ENCODE data around the gene CD99. TPM values are rescaled to one million over a fixed set of nuclear protein-coding genes. Genes with fewer than 3 reads are reported as not detected.
A peak's percentile ranks its signal among the peaks of the same experiment; 100 is the strongest.
"Not testable (repeated sequence)": the region's sequence is repeated elsewhere in the genome, so short reads cannot be mapped to it uniquely, and the experiment has no call there.

CD99 gene
- total RNA-seq, 4 donors from 2014 or later: 162 to 192 (median 179) TPM

- 85% methylated on average over 5 of the region's 5 CpGs for WGBS
- peaks cover 16% of the 10 kb centered on the region for H3K4me1 ChIP-seq
- no peaks in the 10 kb centered on the region for H3K9me3 ChIP-seq
- no peak overlapping the region for H3K4me3 ChIP-seq
- TF ChIP-seq POLR2A (IDR thresholded peaks at IDR 0.05) (no peak), CTCF (IDR thresholded peaks at IDR 0.05) (no peak), EP300 (IDR thresholded peaks at IDR 0.05) (no peak), POLR2AphosphoS5 (IDR thresholded peaks at IDR 0.05) (no peak)
- H3K36me3 ChIP-seq: no peaks in the 10 kb centered on the region
- DNase-seq (ENCODE audit: low spot score in 2 of 2): no peak
- H3K27me3 ChIP-seq: no peaks in the 10 kb centered on the region
- H3K27ac ChIP-seq: peak overlapping the region; percentile 24
Measured at GRCh38 chrX:2765549-2765830, 74.4 kb downstream of the CD99 start.

GRCh38 chrX:2766906-2767305 lies 75.8 kb downstream of the CD99 start:
- H3K36me3 ChIP-seq: no peaks in the 10 kb centered on the region
- no peaks in the 10 kb centered on the region for H3K9me3 ChIP-seq
- DNase-seq (ENCODE audit: low spot score in 2 of 2): no peak
- TF ChIP-seq EP300 (IDR thresholded peaks at IDR 0.05) (no peak), CTCF (IDR thresholded peaks at IDR 0.05) (no peak), POLR2AphosphoS5 (IDR thresholded peaks at IDR 0.05) (no peak), POLR2A (IDR thresholded peaks at IDR 0.05) (no peak)
- no peak overlapping the region for H3K4me3 ChIP-seq
- peaks cover 16% of the 10 kb centered on the region for H3K4me1 ChIP-seq
- peak overlapping the region; percentile 72 for H3K27ac ChIP-seq
- WGBS: 74% methylated on average over 11 of the region's 11 CpGs
- no peaks in the 10 kb centered on the region for H3K27me3 ChIP-seq

GRCh38 chrX:2767631-2768455 lies 76.7 kb downstream of the CD99 start:
- H3K36me3 ChIP-seq: no peaks in the 10 kb centered on the region
- DNase-seq (ENCODE audit: low spot score in 2 of 2): peak; percentile 88 to 89
- TF ChIP-seq EP300 (IDR thresholded peaks at IDR 0.05) (no peak), POLR2AphosphoS5 (IDR thresholded peaks at IDR 0.05) (peak in 1 of 3 donors; percentile 18)
- no peak overlapping the region for H3K4me3 ChIP-seq
- no peaks in the 10 kb centered on the region for H3K27me3 ChIP-seq
- 36% methylated on average over 21 of the region's 25 CpGs for WGBS
- H3K9me3 ChIP-seq: no peaks in the 10 kb centered on the region
- peaks cover 16% of the 10 kb centered on the region for H3K4me1 ChIP-seq
- H3K27ac ChIP-seq: peak overlapping the region; percentile 72

- H3K9me3 ChIP-seq: no peaks in the 10 kb centered on the region
- DNase-seq (ENCODE audit: low spot score in 2 of 2): no peak
- H3K27ac ChIP-seq: no peak overlapping the region
- no peak overlapping the region for H3K4me3 ChIP-seq
- H3K27me3 ChIP-seq: no peaks in the 10 kb centered on the region
- peaks cover 16% of the 10 kb centered on the region for H3K4me1 ChIP-seq
- H3K36me3 ChIP-seq: peaks cover 5% of the 10 kb centered on the region
- WGBS: 100% methylated on average over 1 of the region's 1 CpG
- no peak for TF ChIP-seq POLR2A (IDR thresholded peaks at IDR 0.05)
- TF ChIP-seq CTCF (IDR thresholded peaks at IDR 0.05): no peak
- TF ChIP-seq POLR2AphosphoS5 (IDR thresholded peaks at IDR 0.05): no peak
- TF ChIP-seq EP300 (IDR thresholded peaks at IDR 0.05): no peak
Measured at GRCh38 chrX:2769615-2770014, 78.5 kb downstream of the CD99 start.

GRCh38 chrX:2773166-2774055 lies 82.3 kb downstream of the CD99 start:
- peaks cover 10% of the 10 kb centered on the region for H3K36me3 ChIP-seq
- not testable (repeated sequence) for H3K27ac ChIP-seq; H3K4me3 ChIP-seq; H3K9me3 ChIP-seq; H3K27me3 ChIP-seq; DNase-seq (ENCODE audit: low spot score in 2 of 2); H3K4me1 ChIP-seq
- 90% methylated on average over 10 of the region's 10 CpGs for WGBS

GRCh38 chrX:2774057-2774456 lies 83.0 kb downstream of the CD99 start:
- DNase-seq (ENCODE audit: low spot score in 2 of 2): no peak
- no peak for TF ChIP-seq EP300 (IDR thresholded peaks at IDR 0.05)
- no peak for TF ChIP-seq POLR2AphosphoS5 (IDR thresholded peaks at IDR 0.05)
- no peak for TF ChIP-seq POLR2A (IDR thresholded peaks at IDR 0.05)
- no peak for TF ChIP-seq CTCF (IDR thresholded peaks at IDR 0.05)
- H3K9me3 ChIP-seq: no peaks in the 10 kb centered on the region
- H3K36me3 ChIP-seq: peaks cover 10% of the 10 kb centered on the region
- H3K4me1 ChIP-seq: no peaks in the 10 kb centered on the region
- H3K4me3 ChIP-seq: no peak overlapping the region
- no peaks in the 10 kb centered on the region for H3K27me3 ChIP-seq
- WGBS: 88% methylated on average over 5 of the region's 5 CpGs
- no peak overlapping the region for H3K27ac ChIP-seq
